Neural progenitor cell (in vitro differentiated cells): ENCODE data around the gene POLR2L. TPM values are rescaled to one million over a fixed set of nuclear protein-coding genes. Genes with fewer than 3 reads are reported as not detected.

Experiments
- DNase-seq: peaks from one replicate; pipeline ENCODE4 v3.0.0-alpha.2; 2016; ENCODE audit warnings: low spot score
- H2AFZ ChIP-seq: fragments of 200-600 bp; sonication (generic); replicated peaks from 2 replicates; pipeline ENCODE4 v1.6.1; 2016; ENCODE audit warnings: antibody characterized with exemption
- H3F3A ChIP-seq: fragments of 200-600 bp; sonication (generic); 2 replicates; pipeline ENCODE4 v1.6.1; 2016; ENCODE audit warnings: antibody characterized with exemption, low read depth
- H3K27ac ChIP-seq: fragments of 200-600 bp; sonication (generic); 2 replicates; pipeline ENCODE4 v1.5.1; 2016; ENCODE audit warnings: mild to moderate bottlenecking
- H3K27me3 ChIP-seq: fragments of 200-600 bp; sonication (generic); 2 replicates; pipeline ENCODE4 v1.6.1; 2016; ENCODE audit warnings: mild to moderate bottlenecking, moderate library complexity
- H3K36me3 ChIP-seq: fragments of 200-600 bp; sonication (generic); 2 replicates; pipeline ENCODE4 v1.5.1; 2016
- H3K4me1 ChIP-seq: fragments of 200-600 bp; sonication (generic); 2 replicates; pipeline ENCODE4 v1.6.1; 2016; ENCODE audit warnings: mixed run types
- H3K4me2 ChIP-seq: fragments of 200-600 bp; sonication (generic); 2 replicates; pipeline ENCODE4 v1.6.1; 2016
- H3K4me3 ChIP-seq: fragments of 200-600 bp; sonication (generic); 2 replicates; pipeline ENCODE4 v1.5.1; 2016
- H3K79me2 ChIP-seq: fragments of 200-600 bp; sonication (generic); 2 replicates; pipeline ENCODE4 v1.6.1; 2016; ENCODE audit warnings: low read depth
- H3K9ac ChIP-seq: fragments of 200-600 bp; sonication (generic); 2 replicates; pipeline ENCODE4 v1.6.1; 2016
- H3K9me3 ChIP-seq: fragments of 200-600 bp; sonication (generic); 2 replicates; pipeline ENCODE4 v1.5.1; 2016; ENCODE audit warnings: low read depth
- H4K20me1 ChIP-seq: fragments of 200-600 bp; sonication (generic); 2 replicates; pipeline ENCODE4 v1.6.1; 2016; ENCODE audit warnings: low read depth
- H3K27ac Mint-ChIP-seq: 3 replicates; pipeline ENCODE4 v1.8.0; 2021; ENCODE audit warnings: mixed read lengths
- H3K27me3 Mint-ChIP-seq: 2 replicates; pipeline ENCODE4 v1.8.0; 2022; ENCODE audit warnings: low read depth, mild to moderate bottlenecking, inconsistent platforms, moderate library complexity, mixed read lengths; ENCODE audit not compliant: insufficient read depth
- H3K36me3 Mint-ChIP-seq: 3 replicates; pipeline ENCODE4 v1.8.0; 2021; ENCODE audit warnings: mixed read lengths
- H3K4me1 Mint-ChIP-seq: 3 replicates; pipeline ENCODE4 v1.8.0; 2021; ENCODE audit warnings: mixed read lengths
- H3K4me3 Mint-ChIP-seq: 3 replicates; pipeline ENCODE4 v1.8.0; 2021; ENCODE audit warnings: mild to moderate bottlenecking, moderate library complexity, mixed read lengths
- H3K9me3 Mint-ChIP-seq: 3 replicates; pipeline ENCODE4 v1.8.0; 2020; ENCODE audit warnings: mixed read lengths
- CTCF ChIP-seq: fragments of 200-600 bp; sonication (generic); IDR thresholded peaks from 2 replicates; pipeline ENCODE4 v1.5.1; 2017; ENCODE audit warnings: antibody characterized with exemption, mild to moderate bottlenecking
- EZH2 ChIP-seq: fragments of 200-600 bp; sonication (generic); IDR thresholded peaks from 2 replicates; pipeline ENCODE4 v1.6.1; 2017; ENCODE audit warnings: antibody characterized with exemption, mild to moderate bottlenecking, moderate library complexity
- EZH2phosphoT487 ChIP-seq: fragments of 200-600 bp; sonication (generic); IDR thresholded peaks from 2 replicates; pipeline ENCODE4 v1.6.1; 2017; ENCODE audit warnings: antibody characterized with exemption
- total RNA-seq: library from RNA; depleted of rRNA; stranded (reverse); fragments of >200 nt; gene quantifications from 2 replicates; pipeline ENCODE4 v1.2.3, GENCODE V29; 2015; ENCODE audit warnings: low replicate concordance

Gene POLR2L
- total RNA-seq, 1 donor from 2014 or later = 12.9 TPM

- DNase-seq = no peak
- Mint-ChIP-seq H3K27me3 (peaks cover 13% of the 10 kb centered on the region), H3K36me3 (peaks cover 17% of the 10 kb centered on the region), H3K4me3 (peak overlapping the region; percentile 53), H3K27ac (peak overlapping the region; percentile 39), H3K4me1 (no peaks in the 10 kb centered on the region), H3K9me3 (no peaks in the 10 kb centered on the region)
- no peak overlapping the region for H3K4me3 ChIP-seq
- H3K4me2 ChIP-seq = no peak overlapping the region
- no peak overlapping the region for H3K27ac ChIP-seq
- H3K36me3 ChIP-seq = no peaks in the 10 kb centered on the region
- H4K20me1 ChIP-seq = peaks cover 4% of the 10 kb centered on the region
- TF ChIP-seq CTCF = no peak
- no peak for TF ChIP-seq EZH2phosphoT487
- TF ChIP-seq EZH2 = no peak
- no peaks in the 10 kb centered on the region for H3K9me3 ChIP-seq
- H3F3A ChIP-seq = no peaks in the 10 kb centered on the region
- no peak overlapping the region for H3K9ac ChIP-seq
- no peaks in the 10 kb centered on the region for H3K79me2 ChIP-seq
- H3K27me3 ChIP-seq = no peaks in the 10 kb centered on the region
- no peaks in the 10 kb centered on the region for H3K4me1 ChIP-seq
- H2AFZ ChIP-seq = no peak overlapping the region
These were observed 33.5 kb upstream of the POLR2L start for GRCh38 chr11:875769-876301.

GRCh38 chr11:875203-875602 is 32.9 kb upstream of the POLR2L start:
- Histone ChIP-seq H3K9me3 (no peaks in the 10 kb centered on the region), H2AFZ (no peak overlapping the region), H3K4me3 (no peak overlapping the region), H3K27me3 (no peaks in the 10 kb centered on the region), H3K27ac (no peak overlapping the region), H3F3A (no peaks in the 10 kb centered on the region), H3K4me1 (no peaks in the 10 kb centered on the region), H3K79me2 (no peaks in the 10 kb centered on the region), H3K36me3 (no peaks in the 10 kb centered on the region), H3K9ac (no peak overlapping the region), H3K4me2 (no peak overlapping the region), H4K20me1 (peaks cover 8% of the 10 kb centered on the region)
- H3K36me3 Mint-ChIP-seq = peaks cover 15% of the 10 kb centered on the region
- H3K4me1 Mint-ChIP-seq = no peaks in the 10 kb centered on the region
- H3K27ac Mint-ChIP-seq = no peak overlapping the region
- no peak for TF ChIP-seq EZH2
- TF ChIP-seq EZH2phosphoT487 = no peak
- no peak for TF ChIP-seq CTCF
- H3K4me3 Mint-ChIP-seq = no peak overlapping the region
- DNase-seq = no peak
- H3K9me3 Mint-ChIP-seq = no peaks in the 10 kb centered on the region
- peaks cover 13% of the 10 kb centered on the region for H3K27me3 Mint-ChIP-seq

GRCh38 chr11:873706-874105 is 31.4 kb upstream of the POLR2L start:
- Histone ChIP-seq H4K20me1 (peaks cover 16% of the 10 kb centered on the region), H3K36me3 (no peaks in the 10 kb centered on the region), H2AFZ (no peak overlapping the region), H3K9me3 (no peaks in the 10 kb centered on the region), H3K4me3 (no peak overlapping the region), H3K27me3 (no peaks in the 10 kb centered on the region), H3K27ac (no peak overlapping the region), H3K79me2 (no peaks in the 10 kb centered on the region), H3K9ac (no peak overlapping the region), H3K4me2 (no peak overlapping the region), H3F3A (no peaks in the 10 kb centered on the region), H3K4me1 (no peaks in the 10 kb centered on the region)
- H3K27ac Mint-ChIP-seq = no peak overlapping the region
- H3K4me1 Mint-ChIP-seq = no peaks in the 10 kb centered on the region
- TF ChIP-seq EZH2phosphoT487 = no peak
- TF ChIP-seq EZH2 = no peak
- TF ChIP-seq CTCF = no peak
- peaks cover 12% of the 10 kb centered on the region for H3K36me3 Mint-ChIP-seq
- no peak overlapping the region for H3K4me3 Mint-ChIP-seq
- H3K9me3 Mint-ChIP-seq = no peaks in the 10 kb centered on the region
- no peak for DNase-seq
- peaks cover 10% of the 10 kb centered on the region for H3K27me3 Mint-ChIP-seq
